ENCODE measurements around the gene TEAD2. TPM values are rescaled to one million over a fixed set of nuclear protein-coding genes. Genes with fewer than 3 reads are reported as not detected.

TEAD2 gene
- total RNA-seq, 1 donor from 2014 or later = 31.3 TPM

DNA sequence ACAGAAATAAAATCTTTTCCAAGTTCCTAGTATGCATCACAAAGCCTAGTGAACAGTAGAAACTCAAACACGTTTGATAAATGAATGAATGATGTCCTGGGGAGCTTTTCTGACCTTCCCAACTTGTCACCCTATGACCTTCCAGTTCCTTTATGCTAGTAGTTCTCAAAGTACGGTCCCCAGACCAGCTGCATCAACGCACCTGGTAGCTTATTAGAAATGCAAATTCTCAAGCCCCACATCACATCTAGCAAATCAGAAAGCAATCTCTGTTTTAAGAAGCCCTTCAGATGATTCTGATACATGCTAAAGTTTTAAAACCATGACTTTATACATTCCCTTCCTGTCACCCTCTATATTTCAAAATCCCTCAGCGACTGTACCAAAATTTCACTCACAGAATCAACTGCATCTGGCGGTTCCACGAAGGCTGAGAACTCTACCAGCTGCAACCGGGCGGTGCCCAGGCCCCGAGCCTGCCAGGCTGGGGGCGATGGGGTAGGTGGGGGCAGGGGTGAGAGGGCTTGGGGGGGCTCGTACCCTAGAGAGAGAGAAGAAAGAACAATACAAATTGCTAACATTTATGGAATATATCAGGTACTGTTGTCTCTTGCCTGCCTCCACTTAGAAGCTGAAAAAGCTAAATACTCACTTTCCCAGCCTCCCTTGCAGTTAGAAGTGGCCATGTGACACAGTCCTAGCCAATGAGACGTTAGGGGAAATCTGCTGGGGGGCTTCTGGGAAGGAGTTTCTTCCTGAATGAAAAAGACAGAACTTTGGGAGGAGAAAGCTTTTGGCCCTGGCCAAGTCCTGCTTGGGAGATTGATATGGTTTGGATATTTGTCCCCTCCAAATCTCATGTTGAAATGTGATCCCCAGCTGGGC lies 13.7 kb downstream of the TEAD2 start:
- Histone ChIP-seq H3K9ac (ENCODE audit: low read depth in 1 of 3, low read length in 3 of 3) (no peak overlapping the region), H3K27me3 (ENCODE audit: control insufficient read depth in 3 of 3, insufficient read depth in 3 of 3, low read length in 3 of 3) (no peaks in the 10 kb centered on the region), H3K4me1 (ENCODE audit: control insufficient read depth in 3 of 3, insufficient read depth in 3 of 3, low read length in 3 of 3) (no peaks in the 10 kb centered on the region), H3K27ac (ENCODE audit: low read depth, low read length) (no peak overlapping the region), H3K36me3 (ENCODE audit: control insufficient read depth in 3 of 3, insufficient read depth in 3 of 3, low read length in 3 of 3) (peaks cover 5 to 30% (median 10%) of the 10 kb centered on the region in 3 donors), H3K4me3 (ENCODE audit: low read length in 3 of 3) (no peak overlapping the region), H3K9me3 (ENCODE audit: control insufficient read depth in 3 of 3, low read length in 3 of 3) (no peaks in the 10 kb centered on the region)

DNA sequence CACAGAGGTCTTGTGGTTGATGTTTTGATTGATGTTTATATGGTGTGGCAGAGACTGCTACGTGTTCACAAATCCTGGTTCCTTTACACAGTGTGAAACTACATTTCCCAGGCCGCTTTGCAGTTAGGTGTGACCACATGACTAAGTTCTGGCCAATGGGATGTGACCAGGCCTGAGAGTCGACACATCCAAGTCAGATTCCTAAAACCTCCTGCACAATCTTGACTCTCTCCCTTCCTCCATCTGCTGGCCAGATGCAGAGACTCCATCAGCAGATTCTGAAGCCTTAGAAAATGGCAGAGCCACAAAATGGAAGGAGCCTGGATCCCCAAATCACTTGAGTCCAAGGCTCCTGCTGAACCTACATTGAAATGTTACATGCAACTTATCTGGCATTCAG lies 14.4 kb downstream of the TEAD2 start:
- Histone ChIP-seq H3K4me3 (ENCODE audit: low read length in 3 of 3) (no peak overlapping the region), H3K36me3 (ENCODE audit: control insufficient read depth in 3 of 3, insufficient read depth in 3 of 3, low read length in 3 of 3) (peaks cover 7 to 34% (median 10%) of the 10 kb centered on the region in 3 donors), H3K27me3 (ENCODE audit: control insufficient read depth in 3 of 3, insufficient read depth in 3 of 3, low read length in 3 of 3) (no peaks in the 10 kb centered on the region), H3K4me1 (ENCODE audit: control insufficient read depth in 3 of 3, insufficient read depth in 3 of 3, low read length in 3 of 3) (no peaks in the 10 kb centered on the region), H3K9me3 (ENCODE audit: control insufficient read depth in 3 of 3, low read length in 3 of 3) (no peaks in the 10 kb centered on the region), H3K27ac (ENCODE audit: low read depth, low read length) (no peak overlapping the region), H3K9ac (ENCODE audit: low read depth in 1 of 3, low read length in 3 of 3) (no peak overlapping the region)

DNA sequence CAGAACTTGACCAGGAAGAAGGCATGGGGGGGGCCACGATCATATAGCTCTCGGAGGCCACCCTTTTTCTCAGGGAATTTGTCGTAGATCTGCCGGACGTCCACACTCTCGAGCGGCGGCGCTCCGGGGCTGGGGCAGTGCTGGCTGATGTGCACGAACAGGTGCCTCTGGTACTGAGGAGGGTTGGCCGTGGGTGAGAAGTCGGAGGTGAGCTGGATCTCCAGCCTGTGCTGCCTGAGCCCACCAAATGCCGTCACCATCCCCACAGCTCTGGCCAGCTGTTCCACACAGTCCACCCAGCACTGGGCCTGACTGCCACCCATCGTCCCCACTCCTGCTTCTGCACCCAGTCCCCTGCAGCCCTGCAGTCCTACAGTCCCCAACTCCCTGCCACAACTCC lies 15.0 kb downstream of the TEAD2 start:
- Histone ChIP-seq H3K4me1 (ENCODE audit: control insufficient read depth in 3 of 3, insufficient read depth in 3 of 3, low read length in 3 of 3) (no peaks in the 10 kb centered on the region), H3K4me3 (ENCODE audit: low read length in 3 of 3) (no peak overlapping the region), H3K36me3 (ENCODE audit: control insufficient read depth in 3 of 3, insufficient read depth in 3 of 3, low read length in 3 of 3) (peaks cover 12 to 37% (median 12%) of the 10 kb centered on the region in 3 donors), H3K9ac (ENCODE audit: low read depth in 1 of 3, low read length in 3 of 3) (no peak overlapping the region), H3K27me3 (ENCODE audit: control insufficient read depth in 3 of 3, insufficient read depth in 3 of 3, low read length in 3 of 3) (no peaks in the 10 kb centered on the region), H3K27ac (ENCODE audit: low read depth, low read length) (no peak overlapping the region), H3K9me3 (ENCODE audit: control insufficient read depth in 3 of 3, low read length in 3 of 3) (no peaks in the 10 kb centered on the region)

DNA sequence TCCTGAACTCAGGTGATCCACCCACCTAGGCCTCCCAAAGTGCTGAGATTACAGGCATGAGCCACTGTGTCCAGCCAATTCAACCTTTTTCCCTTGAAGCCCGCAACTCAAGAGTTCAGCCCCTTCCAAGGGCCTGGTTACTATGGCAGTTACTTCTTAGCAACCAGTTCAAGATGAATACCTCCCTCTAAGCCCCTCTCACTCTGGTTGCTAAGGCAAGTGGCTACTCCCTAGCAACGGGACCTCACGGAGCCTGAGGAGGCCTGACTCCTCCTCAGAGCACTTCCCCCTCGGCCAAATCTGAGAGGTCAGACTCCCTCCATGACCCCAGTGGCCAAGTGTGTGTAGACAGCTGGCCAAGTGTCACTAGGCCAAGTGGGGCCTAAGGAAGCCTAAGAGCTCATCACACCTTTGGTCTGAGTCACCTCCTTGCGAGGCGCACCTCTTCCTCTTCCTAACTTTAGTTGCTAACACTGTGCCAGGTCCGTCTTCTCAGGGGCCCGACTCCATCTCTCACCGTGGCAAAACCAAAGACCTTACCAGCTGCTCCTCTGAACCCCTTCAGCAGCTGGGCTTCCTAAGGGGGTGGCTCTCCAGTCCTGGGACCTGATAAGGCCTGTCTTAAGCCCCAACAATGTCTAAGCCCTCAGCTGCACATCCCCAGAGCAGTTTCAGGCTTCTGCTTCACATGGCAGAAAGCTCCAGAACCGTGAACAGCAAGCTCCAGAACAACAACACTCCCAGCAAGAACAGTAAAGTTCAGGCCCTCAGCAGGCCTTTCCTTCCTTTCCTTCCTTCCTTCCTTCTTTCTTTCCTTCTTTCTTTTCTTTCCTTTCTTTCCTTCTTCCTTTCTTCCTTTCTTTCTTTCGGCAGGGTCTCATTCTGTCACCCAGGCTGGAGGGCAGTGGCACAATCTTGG lies 17.5 kb downstream of the TEAD2 start:
- Histone ChIP-seq H3K9ac (ENCODE audit: low read depth in 1 of 3, low read length in 3 of 3) (no peak overlapping the region), H3K27me3 (ENCODE audit: control insufficient read depth in 3 of 3, insufficient read depth in 3 of 3, low read length in 3 of 3) (peaks cover 0 to under 1% (median 0%) of the 10 kb centered on the region in 3 donors), H3K27ac (ENCODE audit: low read depth, low read length) (no peak overlapping the region), H3K4me3 (ENCODE audit: low read length in 3 of 3) (no peak overlapping the region), H3K36me3 (ENCODE audit: control insufficient read depth in 3 of 3, insufficient read depth in 3 of 3, low read length in 3 of 3) (peaks cover 10 to 43% (median 12%) of the 10 kb centered on the region in 3 donors), H3K4me1 (ENCODE audit: control insufficient read depth in 3 of 3, insufficient read depth in 3 of 3, low read length in 3 of 3) (peaks cover under 1 to 7% (median under 1%) of the 10 kb centered on the region in 3 donors), H3K9me3 (ENCODE audit: control insufficient read depth in 3 of 3, low read length in 3 of 3) (no peaks in the 10 kb centered on the region)

DNA sequence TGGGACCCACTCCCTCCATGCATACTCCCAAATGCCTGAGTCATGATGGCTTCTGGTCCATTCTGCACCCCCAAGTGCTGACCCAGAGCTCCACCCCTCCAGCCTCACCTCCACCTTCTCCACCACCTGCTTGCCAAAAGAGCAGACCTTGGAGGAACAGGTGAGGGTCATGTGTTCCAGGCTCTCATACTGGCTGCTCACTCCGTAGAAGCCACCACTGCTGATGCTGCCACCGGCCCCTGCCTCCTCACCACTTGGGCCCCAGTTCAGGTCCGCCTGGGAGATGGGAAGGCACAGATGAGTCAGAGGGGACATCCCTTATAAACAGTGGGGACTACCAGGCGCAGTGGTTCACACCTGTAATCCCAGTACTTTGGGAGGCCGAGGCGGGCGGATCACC lies 19.1 kb downstream of the TEAD2 start:
- no peak overlapping the region for H3K9ac ChIP-seq (ENCODE audit: low read depth in 1 of 3, low read length in 3 of 3)
- H3K27me3 ChIP-seq (ENCODE audit: control insufficient read depth in 3 of 3, insufficient read depth in 3 of 3, low read length in 3 of 3) = peaks cover 0 to 14% (median 11%) of the 10 kb centered on the region in 3 donors
- H3K9me3 ChIP-seq (ENCODE audit: control insufficient read depth in 3 of 3, low read length in 3 of 3) = no peaks in the 10 kb centered on the region
- peaks cover 12 to 17% (median 13%) of the 10 kb centered on the region in 3 donors for H3K4me1 ChIP-seq (ENCODE audit: control insufficient read depth in 3 of 3, insufficient read depth in 3 of 3, low read length in 3 of 3)
- H3K4me3 ChIP-seq (ENCODE audit: low read length in 3 of 3) = no peak overlapping the region
- no peak overlapping the region for H3K27ac ChIP-seq (ENCODE audit: low read depth, low read length)
- H3K36me3 ChIP-seq (ENCODE audit: control insufficient read depth in 3 of 3, insufficient read depth in 3 of 3, low read length in 3 of 3) = peaks cover 10 to 33% (median 12%) of the 10 kb centered on the region in 3 donors

DNA sequence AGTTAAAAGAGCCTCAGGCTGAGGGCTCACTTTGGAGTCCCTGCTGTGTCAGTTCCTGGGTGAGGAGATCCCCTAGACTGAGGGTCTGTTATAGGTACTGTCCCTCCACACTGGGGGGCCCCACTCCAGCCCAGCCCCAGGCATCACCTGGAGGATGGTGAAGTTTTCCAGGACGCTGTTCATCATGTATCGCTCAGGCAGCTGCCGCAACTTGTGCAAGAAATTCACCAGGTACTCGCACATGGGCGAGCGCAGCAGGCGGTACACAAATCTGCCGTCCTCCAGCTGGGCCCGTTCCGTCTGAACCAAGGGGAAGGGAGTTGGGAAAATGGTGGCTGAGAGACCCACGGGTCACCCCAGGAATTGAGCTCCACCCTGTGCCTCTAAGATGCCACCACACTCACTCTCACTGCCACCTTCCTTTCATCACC lies 19.9 kb downstream of the TEAD2 start:
- H3K27ac ChIP-seq (ENCODE audit: low read depth, low read length) = no peak overlapping the region
- H3K4me1 ChIP-seq (ENCODE audit: control insufficient read depth in 3 of 3, insufficient read depth in 3 of 3, low read length in 3 of 3) = peaks cover 12 to 17% (median 13%) of the 10 kb centered on the region in 3 donors
- no peak overlapping the region for H3K4me3 ChIP-seq (ENCODE audit: low read length in 3 of 3)
- H3K9me3 ChIP-seq (ENCODE audit: control insufficient read depth in 3 of 3, low read length in 3 of 3) = no peaks in the 10 kb centered on the region
- no peak overlapping the region for H3K9ac ChIP-seq (ENCODE audit: low read depth in 1 of 3, low read length in 3 of 3)
- H3K36me3 ChIP-seq (ENCODE audit: control insufficient read depth in 3 of 3, insufficient read depth in 3 of 3, low read length in 3 of 3) = peaks cover 7 to 27% (median 11%) of the 10 kb centered on the region in 3 donors
- peaks cover 0 to 14% (median 11%) of the 10 kb centered on the region in 3 donors for H3K27me3 ChIP-seq (ENCODE audit: control insufficient read depth in 3 of 3, insufficient read depth in 3 of 3, low read length in 3 of 3)

DNA sequence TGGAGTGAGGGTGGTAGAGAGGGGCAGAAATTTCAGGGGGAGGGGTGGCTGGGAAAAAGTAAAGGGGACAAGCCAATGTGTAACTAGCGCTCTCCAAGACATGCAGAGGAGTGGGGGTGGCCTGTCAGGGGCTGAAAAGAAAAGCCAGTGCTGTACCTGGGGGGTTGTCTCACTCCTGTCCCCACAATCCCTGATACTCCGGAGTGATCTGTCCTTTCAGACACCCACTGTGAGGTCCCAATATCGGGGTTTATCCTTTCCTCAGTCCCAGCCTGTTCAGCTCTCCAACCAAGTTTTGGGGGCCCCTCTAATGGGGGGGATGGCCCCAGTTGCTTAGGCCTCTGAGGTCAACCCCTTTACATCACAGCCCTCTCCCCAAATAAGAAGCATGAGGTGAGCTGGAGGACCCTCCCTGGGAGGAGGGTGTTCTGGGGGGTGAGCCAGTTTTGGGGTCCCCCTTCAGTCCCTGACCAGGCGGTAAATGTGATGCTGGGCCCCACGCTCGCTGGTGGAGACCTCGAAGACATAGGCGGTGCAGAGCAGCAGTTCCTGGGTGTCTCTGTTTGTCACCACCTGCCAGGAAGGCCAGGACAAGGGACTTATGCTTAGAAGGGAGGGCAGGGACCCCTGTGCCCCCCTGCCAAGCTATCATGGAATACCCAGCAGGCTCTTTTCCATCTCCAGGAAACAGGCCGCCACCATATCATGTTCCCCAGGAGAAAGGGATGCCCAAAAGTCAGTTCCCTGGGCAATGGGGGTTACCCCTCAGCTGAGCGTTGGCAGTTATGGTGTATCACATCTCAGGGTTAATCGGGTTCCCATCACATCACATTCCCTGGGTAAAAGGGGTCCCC lies 21.1 kb downstream of the TEAD2 start:
- Histone ChIP-seq H3K9me3 (ENCODE audit: control insufficient read depth in 3 of 3, low read length in 3 of 3) (no peaks in the 10 kb centered on the region), H3K27ac (ENCODE audit: low read depth, low read length) (peak overlapping the region; percentile 71), H3K36me3 (ENCODE audit: control insufficient read depth in 3 of 3, insufficient read depth in 3 of 3, low read length in 3 of 3) (peaks cover 3 to 23% (median 7%) of the 10 kb centered on the region in 3 donors), H3K9ac (ENCODE audit: low read depth in 1 of 3, low read length in 3 of 3) (no peak overlapping the region), H3K4me3 (ENCODE audit: low read length in 3 of 3) (no peak overlapping the region), H3K27me3 (ENCODE audit: control insufficient read depth in 3 of 3, insufficient read depth in 3 of 3, low read length in 3 of 3) (peaks cover 0 to 16% (median 11%) of the 10 kb centered on the region in 3 donors), H3K4me1 (ENCODE audit: control insufficient read depth in 3 of 3, insufficient read depth in 3 of 3, low read length in 3 of 3) (peaks cover 12 to 17% (median 13%) of the 10 kb centered on the region in 3 donors)

DNA sequence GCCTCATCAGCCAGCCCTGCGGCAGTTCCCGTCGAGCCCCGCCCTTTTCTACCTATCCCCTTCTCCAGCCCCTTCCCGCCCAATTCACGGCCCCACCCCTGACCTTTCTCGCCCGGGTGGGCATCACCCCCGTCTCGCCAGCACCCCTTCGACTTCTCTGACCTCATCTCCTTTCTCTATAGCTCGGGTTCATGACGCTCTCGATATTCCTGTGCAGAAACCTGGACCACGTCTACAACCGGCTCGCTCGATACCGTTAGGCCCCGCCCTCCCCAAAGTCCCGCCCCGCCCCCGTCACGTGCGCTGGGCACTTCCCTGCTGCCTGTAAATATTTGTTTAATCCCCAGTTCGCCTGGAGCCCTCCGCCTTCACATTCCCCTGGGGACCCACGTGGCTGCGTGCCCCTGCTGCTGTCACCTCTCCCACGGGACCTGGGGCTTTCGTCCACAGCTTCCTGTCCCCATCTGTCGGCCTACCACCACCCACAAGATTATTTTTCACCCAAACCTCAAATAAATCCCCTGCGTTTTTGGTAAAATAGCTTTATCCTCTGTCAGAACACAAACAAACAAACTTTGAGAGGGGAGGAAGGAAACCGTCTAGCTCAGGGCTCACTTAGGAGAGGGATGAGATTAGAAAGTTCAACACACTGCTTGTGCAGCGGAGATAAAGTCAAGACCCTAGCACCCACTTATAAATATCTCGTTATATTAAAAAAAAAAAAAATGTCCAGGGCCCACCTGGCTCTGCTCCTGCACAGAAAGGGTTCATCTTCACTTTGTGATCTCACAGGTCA lies 21.9 kb downstream of the TEAD2 start:
- Histone ChIP-seq H3K4me3 (ENCODE audit: low read length in 3 of 3) (peak overlapping the region; percentile 51 to 61 (median 56)), H3K36me3 (ENCODE audit: control insufficient read depth in 3 of 3, insufficient read depth in 3 of 3, low read length in 3 of 3) (peaks cover 3 to 23% (median 7%) of the 10 kb centered on the region in 3 donors), H3K9me3 (ENCODE audit: control insufficient read depth in 3 of 3, low read length in 3 of 3) (no peaks in the 10 kb centered on the region), H3K27ac (ENCODE audit: low read depth, low read length) (peak overlapping the region; percentile 71), H3K27me3 (ENCODE audit: control insufficient read depth in 3 of 3, insufficient read depth in 3 of 3, low read length in 3 of 3) (peaks cover 0 to 16% (median 11%) of the 10 kb centered on the region in 3 donors), H3K9ac (ENCODE audit: low read depth in 1 of 3, low read length in 3 of 3) (peak overlapping the region in 2 of 3 donors; percentile 2 to 45), H3K4me1 (ENCODE audit: control insufficient read depth in 3 of 3, insufficient read depth in 3 of 3, low read length in 3 of 3) (peaks cover 12 to 17% (median 13%) of the 10 kb centered on the region in 3 donors)
